ENCODE data around the gene SLF2. TPM values are rescaled to one million over a fixed set of nuclear protein-coding genes. Genes with fewer than 3 reads are reported as not detected.

Gene SLF2
- total RNA-seq, 2 donors from 2014 or later = 14.6 to 41.6 TPM

DNA sequence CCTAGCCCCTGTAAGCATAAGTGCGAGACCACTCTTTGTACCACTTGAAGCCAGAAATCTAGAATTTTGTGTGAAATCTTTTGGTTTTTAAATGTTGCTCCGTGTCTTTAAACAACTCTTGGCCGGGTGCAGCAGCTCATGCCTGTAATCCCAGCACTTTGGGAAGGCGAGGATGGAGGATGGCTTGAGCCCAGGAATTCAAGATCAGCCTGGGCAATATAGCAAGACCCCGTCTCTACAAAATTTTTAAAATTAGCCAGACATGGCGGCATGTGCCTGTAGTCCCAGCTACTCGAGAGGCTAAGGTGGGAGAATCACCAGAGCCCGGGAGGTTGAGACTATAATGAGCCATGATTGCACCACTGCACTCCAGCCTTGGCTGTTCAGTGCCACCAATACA lies 4.4 kb upstream of the SLF2 start:
- Histone ChIP-seq H3K4me3 (no peak overlapping the region), H3K27ac (no peak overlapping the region), H3K9me3 (no peaks in the 10 kb centered on the region), H3K4me1 (ENCODE audit: control insufficient read depth in 1 of 2, low read depth in 2 of 2) (peaks cover 4 to 6% of the 10 kb centered on the region in 2 donors), H3K36me3 (no peaks in the 10 kb centered on the region), H3K27me3 (replicated peaks; ENCODE audit: insufficient read depth) (no peaks in the 10 kb centered on the region)
- DNase-seq (ENCODE audit: low spot score) (no peak), ATAC-seq (ENCODE audit: insufficient number of reproducible peaks, low FRiP score, low read depth) (no peak)
- TF ChIP-seq, protein P1, sequence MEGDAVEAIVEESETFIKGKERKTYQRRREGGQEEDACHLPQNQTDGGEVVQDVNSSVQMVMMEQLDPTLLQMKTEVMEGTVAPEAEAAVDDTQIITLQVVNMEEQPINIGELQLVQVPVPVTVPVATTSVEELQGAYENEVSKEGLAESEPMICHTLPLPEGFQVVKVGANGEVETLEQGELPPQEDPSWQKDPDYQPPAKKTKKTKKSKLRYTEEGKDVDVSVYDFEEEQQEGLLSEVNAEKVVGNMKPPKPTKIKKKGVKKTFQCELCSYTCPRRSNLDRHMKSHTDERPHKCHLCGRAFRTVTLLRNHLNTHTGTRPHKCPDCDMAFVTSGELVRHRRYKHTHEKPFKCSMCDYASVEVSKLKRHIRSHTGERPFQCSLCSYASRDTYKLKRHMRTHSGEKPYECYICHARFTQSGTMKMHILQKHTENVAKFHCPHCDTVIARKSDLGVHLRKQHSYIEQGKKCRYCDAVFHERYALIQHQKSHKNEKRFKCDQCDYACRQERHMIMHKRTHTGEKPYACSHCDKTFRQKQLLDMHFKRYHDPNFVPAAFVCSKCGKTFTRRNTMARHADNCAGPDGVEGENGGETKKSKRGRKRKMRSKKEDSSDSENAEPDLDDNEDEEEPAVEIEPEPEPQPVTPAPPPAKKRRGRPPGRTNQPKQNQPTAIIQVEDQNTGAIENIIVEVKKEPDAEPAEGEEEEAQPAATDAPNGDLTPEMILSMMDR (IDR thresholded peaks at IDR 0.05) = no peak

DNA sequence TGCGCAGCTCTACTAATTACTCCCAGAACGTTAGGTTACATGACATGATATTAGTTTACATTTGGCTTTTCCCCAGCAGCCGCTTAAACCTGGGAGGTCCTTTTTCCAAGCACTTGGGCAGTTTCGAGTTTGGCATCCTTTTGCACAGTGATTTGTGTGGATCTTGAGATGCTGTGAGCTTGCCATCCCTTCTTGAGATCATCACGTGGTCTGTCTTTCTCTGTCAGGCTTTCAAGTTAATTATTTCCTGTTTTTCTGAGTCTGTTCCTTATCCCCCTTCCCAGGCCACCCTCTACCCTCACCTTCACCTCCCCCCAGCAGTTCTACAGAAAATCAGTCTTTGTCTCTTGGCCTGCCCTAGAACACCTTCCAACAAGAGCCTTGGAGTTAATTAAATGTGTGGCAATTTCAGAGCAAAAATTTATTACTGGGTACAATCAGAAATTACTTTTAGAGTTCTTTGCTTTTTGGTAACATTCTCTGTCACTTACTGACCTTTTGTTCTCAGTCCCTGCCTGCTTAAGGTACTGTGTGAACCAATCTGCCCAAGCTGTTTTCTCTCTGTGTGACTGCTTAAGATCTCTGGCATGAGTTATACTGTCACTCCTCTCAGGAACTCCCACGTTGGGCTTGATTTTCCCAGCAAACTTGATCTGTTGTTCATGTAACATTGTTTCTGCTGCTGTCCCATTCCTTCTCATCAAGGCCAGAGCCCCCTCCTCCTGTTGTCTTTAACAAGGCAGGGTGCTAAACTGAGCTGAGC lies 3.1 kb upstream of the SLF2 start:
- ATAC-seq (ENCODE audit: insufficient number of reproducible peaks, low FRiP score, low read depth) = no peak
- H3K27ac ChIP-seq = no peak overlapping the region
- TF ChIP-seq, protein P1 (IDR thresholded peaks at IDR 0.05) = no peak

DNA sequence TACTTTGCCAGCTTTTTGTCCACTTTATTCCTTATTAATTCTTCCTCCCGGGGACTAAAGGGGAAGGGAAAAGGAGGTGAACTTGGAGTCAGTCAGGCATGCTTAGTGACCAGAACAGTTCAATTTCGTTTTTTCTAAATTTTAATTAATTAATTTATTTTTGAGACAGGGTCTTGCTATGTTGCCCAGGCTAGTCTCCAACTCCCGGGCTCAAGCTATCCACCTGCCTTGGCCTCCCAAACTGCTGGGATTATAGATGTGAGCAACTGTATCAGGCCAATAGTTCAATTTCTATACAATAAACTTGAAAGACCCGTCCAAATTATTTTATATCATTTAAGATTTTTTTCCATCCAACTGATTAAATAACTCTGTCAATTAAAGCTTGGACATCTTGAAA lies 1.3 kb upstream of the SLF2 start:
- H3K36me3 ChIP-seq = peaks cover under 1% of the 10 kb centered on the region
- TF ChIP-seq, protein P1 (IDR thresholded peaks at IDR 0.05) = no peak
- H3K4me1 ChIP-seq (ENCODE audit: control insufficient read depth in 1 of 2, low read depth in 2 of 2) = peaks cover 9 to 23% of the 10 kb centered on the region in 2 donors
- H3K9me3 ChIP-seq = no peaks in the 10 kb centered on the region
- H3K4me3 ChIP-seq = no peak overlapping the region
- ATAC-seq (ENCODE audit: insufficient number of reproducible peaks, low FRiP score, low read depth) = no peak
- H3K27me3 ChIP-seq (replicated peaks; ENCODE audit: insufficient read depth) = no peaks in the 10 kb centered on the region
- DNase-seq (ENCODE audit: low spot score) = no peak
- H3K27ac ChIP-seq = peak overlapping the region in 1 of 2 donors; percentile 92

More for the DNA sequence above, 3.1 kb upstream of the SLF2 start:
- H3K4me3 ChIP-seq = no peak overlapping the region
- no peaks in the 10 kb centered on the region for H3K9me3 ChIP-seq
- no peaks in the 10 kb centered on the region for H3K27me3 ChIP-seq (replicated peaks; ENCODE audit: insufficient read depth)
- no peaks in the 10 kb centered on the region for H3K36me3 ChIP-seq
- no peak for DNase-seq (ENCODE audit: low spot score)
- peaks cover 4 to 17% of the 10 kb centered on the region in 2 donors for H3K4me1 ChIP-seq (ENCODE audit: control insufficient read depth in 1 of 2, low read depth in 2 of 2)

DNA sequence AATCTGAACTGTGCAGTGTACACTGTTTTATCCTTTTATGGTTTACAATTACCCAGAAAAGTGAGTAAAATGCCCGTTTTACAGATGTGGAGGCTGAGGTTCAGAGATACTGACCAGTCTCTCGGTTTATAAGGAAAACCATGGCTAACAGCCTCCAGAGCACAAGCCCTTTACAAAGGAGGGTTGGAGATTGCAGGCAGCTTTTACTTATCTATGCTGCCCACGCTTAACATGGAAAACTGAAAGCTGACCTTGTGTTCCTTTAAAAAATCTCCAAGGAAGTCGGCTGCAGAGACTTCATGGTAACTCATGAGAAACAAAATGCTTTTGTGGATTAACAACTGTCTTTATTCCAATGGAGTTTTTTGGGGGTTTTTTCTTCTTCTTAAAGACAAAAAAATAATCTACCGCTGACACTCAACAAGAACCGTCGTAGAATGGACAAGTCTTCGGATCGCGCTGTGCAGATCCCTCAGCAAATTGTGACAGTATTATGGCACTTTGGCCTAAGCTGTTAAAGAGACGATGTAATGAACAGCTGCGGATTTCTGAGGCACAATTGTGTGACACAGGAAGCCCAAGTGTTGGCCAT lies 654 bp upstream of the SLF2 start:
- peaks cover 7% of the 10 kb centered on the region for H3K36me3 ChIP-seq
- H3K9me3 ChIP-seq = no peaks in the 10 kb centered on the region
- ATAC-seq (ENCODE audit: insufficient number of reproducible peaks, low FRiP score, low read depth) = peak; percentile 9
- H3K4me1 ChIP-seq (ENCODE audit: control insufficient read depth in 1 of 2, low read depth in 2 of 2) = peaks cover 9 to 29% of the 10 kb centered on the region in 2 donors
- DNase-seq (ENCODE audit: low spot score) = no peak
- TF ChIP-seq, protein P1 (IDR thresholded peaks at IDR 0.05) = no peak
- H3K4me3 ChIP-seq = peak overlapping the region; percentile 97
- peak overlapping the region; percentile 86 to 92 for H3K27ac ChIP-seq
- no peaks in the 10 kb centered on the region for H3K27me3 ChIP-seq (replicated peaks; ENCODE audit: insufficient read depth)

DNA sequence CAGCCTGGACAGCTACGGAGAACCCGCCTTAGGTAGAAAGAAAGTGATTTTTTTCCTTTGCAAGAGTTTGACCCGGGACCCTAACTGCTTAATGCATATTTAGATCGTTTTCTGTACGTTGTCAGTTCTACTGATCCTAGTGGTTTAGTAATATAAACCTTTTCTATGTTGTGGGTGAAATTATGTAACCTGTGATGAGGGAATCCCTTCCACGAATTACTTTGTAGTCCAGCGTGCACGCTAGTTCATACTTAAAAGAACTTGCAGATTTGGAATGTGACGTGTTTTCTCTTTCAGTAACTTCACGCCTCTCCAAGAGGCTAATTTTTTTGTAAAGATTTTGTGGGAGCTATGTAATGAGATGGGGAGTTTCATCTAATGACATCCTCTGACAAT lies 705 bp downstream of the SLF2 start:
- peaks cover 9 to 29% of the 10 kb centered on the region in 2 donors for H3K4me1 ChIP-seq (ENCODE audit: control insufficient read depth in 1 of 2, low read depth in 2 of 2)
- DNase-seq (ENCODE audit: low spot score) (no peak), ATAC-seq (ENCODE audit: insufficient number of reproducible peaks, low FRiP score, low read depth) (no peak)
- TF ChIP-seq, protein P1 (IDR thresholded peaks at IDR 0.05) = no peak
- H3K27me3 ChIP-seq (replicated peaks; ENCODE audit: insufficient read depth) = no peaks in the 10 kb centered on the region
- H3K9me3 ChIP-seq = no peaks in the 10 kb centered on the region
- H3K27ac ChIP-seq = peak overlapping the region; percentile 92 to 93
- peaks cover 15% of the 10 kb centered on the region for H3K36me3 ChIP-seq
- H3K4me3 ChIP-seq = peak overlapping the region; percentile 97
